HG03139 (cell line): Measurements from ENCODE around the gene LIMS2.

Source experiments
- ATAC-seq: cut with Tn5 transposase; IDR thresholded peaks from one replicate; pipeline ENCODE4 v1.9.1; 2021; ENCODE audit not compliant: unreplicated experiment

Gene LIMS2

DNA sequence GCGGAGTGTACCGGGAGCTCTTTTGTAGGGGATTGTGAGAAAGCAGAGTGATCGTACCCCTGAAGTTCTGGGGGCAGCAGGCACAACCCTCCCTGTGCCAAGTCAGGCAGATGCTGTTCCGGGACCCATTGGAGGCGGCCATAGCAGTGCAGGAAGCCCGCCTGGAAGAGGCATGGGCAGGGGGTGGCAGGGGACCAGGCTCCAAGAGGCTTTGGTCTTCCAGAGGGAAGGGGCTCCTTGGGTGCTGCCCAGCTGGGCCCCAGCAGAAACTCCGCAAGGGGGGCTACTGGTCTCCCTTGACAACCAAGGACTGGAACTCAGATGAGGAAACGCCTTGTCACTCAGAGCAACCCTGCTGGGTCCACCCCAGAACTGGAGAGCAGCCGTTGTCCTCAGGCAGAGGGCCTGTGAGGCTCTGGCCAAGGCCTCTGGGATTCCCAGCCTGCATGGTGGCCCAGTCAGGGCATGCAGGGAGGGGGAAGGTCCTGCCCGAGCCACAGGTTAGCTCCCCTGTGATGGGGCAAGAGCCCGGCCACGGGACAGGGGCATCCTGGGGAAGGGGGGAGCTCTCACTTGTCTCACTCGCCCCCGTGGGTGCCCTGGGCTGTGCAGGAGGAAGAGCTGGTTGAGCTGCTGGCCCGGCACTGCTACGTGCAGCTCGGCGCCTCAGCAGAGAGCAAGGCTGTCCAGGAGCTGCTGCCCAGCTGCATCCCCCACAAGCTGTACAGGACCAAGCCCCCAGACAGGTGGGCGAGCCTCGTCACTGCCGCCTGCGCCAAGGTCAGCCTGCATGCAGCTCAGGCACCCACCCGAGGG lies 50.4 kb downstream of the LIMS2 start:
- ATAC-seq, result no peak

GRCh38 chr2:127624320-127624755 lies 51.0 kb downstream of the LIMS2 start:
- no peak for ATAC-seq

DNA sequence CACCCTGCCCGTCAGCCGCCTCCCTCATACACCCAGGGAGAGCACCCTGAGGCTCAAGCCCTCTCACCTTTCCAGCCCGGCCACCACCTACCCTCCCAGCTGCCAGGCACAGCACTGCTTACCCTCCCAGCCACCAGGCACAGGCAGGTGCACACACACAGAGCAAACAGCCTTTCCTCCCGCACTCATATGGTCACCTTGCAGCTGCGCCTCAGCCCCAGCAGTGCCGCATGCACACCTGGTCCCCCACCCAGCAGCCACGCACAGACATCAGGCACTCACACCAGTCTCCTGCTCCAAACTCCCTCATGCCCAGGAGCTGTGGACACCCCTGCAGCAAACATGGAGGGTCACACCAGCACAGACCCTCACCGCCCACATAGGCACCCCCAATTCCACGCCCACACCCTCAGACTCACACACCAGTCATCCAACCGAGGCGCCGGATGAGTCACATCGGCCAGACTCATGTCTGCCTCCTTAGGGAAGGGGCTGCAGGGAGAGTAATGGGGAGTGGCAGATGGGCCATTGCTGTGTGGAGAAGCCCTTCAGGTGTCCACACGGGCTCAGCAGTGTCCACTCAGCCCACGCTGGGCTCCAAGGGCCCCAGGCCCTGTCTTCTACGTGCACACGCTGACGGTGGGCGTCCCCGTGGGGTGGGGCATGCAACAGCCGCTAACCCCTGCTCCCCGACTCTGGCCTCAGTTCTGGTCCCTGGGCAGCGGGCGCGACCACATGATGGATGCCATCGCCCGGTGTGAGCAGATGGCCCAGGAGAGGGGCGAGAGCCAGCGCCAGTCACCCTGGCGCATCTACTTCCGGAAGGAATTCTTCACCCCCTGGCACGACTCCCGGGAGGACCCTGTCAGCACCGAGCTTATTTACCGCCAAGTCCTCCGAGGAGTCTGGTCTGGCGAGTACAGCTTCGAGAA lies 51.7 kb downstream of the LIMS2 start:
- ATAC-seq, result no peak

DNA sequence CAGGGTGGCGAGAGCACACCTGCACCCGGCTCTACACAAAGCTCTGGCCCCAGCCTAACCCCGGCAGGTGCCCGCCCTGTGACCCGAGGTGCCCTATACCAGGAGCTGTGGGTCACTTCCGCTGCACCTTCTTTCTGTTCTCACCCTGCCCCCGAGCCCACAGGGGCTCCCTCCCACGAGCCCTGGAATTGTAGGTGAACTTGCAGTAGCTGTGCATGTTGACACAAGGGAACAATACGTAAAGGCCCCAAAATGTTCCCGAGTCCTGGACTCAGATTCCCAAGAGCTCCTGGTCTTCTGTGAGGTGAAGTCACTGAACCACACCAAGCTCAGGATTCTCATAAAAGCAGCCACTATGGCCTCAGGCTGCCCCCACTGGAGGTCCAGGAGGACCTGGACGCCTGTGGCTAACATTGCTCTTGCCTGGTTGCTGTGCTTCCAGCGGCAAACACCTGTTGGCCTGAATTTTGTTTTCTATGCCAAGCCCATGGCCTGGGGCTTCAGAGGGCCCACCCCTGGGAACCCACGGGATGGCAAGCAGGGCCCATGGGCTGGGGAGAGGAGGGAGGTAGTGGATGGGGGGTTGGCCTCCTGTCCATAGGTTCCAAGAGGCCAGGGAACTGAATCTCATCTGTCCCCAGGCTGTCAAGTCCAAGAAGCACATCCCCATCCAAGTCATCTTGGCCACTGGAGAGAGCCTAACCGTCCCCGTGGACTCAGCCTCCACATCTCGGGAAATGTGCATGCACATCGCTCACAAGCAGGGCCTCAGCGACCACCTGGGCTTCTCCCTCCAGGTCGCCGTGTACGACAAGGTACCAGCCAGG lies 52.6 kb downstream of the LIMS2 start:
- no peak for ATAC-seq

- ATAC-seq, result no peak
These were observed 53.3 kb downstream of the LIMS2 start for GRCh38 chr2:127621981-127622431.

DNA sequence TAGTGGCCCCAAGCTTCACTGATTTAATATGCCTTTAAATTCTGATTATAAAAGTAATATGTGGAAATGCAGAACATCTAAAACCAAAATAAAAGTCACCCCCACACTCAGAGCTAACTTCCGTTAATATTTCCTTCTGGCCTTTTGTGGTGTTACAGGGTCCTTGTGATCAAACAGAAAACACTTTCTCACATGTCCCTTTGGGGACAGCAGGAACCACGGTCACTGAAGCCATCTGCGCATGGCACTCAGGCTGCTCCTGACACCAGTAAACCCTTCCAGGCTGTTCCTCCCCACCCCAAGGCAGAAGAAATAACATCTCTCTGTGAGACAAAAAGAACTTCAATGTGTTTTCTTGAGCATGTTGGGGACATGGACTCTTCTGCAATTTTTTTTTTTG lies 54.5 kb downstream of the LIMS2 start:
- ATAC-seq, result no peak

GRCh38 chr2:127619877-127620705 lies 55.2 kb downstream of the LIMS2 start:
- no peak for ATAC-seq

DNA sequence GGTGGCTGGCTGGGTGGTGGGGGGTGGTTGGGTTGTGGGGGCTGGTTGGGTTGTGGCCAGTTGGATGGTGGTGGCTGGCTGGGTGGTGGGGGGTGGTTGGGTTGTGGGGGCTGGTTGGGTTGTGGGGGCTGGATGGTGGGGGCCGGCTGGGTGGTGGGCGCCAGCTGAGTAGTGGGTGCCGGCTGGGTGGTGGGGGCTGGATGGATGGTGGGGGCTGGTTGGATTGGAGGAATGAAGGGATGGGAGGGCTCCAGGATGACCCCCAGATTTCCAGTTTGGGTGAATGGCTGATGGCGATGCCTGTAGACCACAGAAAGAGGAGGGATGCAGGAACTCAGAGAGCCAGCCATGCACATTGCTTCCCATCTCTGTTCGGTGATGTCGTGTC lies 56.1 kb downstream of the LIMS2 start:
- ATAC-seq, result no peak

DNA sequence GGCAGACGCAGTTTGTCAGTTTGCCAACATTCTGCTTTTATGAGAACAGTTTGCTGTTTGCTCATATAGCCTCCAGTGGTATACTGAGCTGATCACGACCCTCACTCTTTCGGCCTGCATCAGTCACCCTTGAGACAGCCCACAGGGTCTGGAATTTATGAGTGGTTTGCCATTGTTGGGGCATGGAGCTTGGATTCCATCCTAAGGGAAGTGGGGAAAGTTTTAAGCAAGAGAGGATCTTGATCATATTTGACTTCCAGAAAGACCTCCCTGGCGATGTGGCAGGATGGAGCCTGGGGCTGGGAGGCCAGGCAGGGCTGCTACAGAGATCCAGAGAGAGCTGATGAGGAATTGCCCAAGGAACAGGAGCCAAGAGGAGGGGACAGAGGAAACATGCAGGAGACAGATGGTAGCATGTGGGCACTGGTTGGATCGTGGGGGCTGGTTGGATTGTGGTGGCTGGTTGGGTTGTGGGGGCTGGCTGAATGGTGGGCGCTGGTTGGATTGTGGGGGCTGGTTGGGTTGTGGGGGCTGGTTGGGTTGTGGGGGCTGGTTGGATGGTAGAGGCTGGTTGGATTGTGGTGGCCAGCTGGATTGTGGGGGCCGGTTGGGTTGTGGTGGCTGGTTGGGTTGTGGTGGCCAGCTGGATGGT lies 56.7 kb downstream of the LIMS2 start:
- no peak for ATAC-seq

DNA sequence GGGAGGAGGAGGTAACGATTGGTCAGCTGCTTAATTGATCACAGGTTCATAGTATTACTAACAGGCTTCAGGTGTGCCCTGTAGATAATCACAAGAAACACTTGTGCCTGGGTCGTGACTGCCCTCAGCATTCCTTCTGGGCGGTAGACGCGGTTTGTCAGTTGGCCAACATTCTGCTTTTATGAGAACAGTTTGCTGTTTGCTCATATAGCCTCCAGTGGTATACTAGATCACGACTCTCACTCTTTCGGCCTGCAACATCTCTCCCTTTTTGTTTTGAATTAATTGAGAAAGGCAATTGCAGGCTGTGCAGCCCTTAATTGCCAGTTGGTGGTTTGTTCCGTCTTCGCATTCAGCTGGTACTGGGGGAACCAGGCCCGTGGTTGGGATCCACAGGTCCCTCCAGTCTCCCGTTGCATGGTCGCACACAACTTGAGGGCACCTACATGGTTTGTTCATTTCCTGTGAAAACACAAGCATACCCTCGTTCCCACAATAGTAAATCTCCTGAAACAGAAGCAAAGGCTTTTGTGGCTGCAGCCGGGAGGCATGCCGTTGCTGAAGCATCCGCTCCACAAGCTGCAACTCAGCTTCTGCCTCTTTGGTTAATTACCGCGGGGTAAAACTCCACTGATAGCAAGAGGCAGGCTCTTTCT lies 59.7 kb downstream of the LIMS2 start:
- no peak for ATAC-seq

DNA sequence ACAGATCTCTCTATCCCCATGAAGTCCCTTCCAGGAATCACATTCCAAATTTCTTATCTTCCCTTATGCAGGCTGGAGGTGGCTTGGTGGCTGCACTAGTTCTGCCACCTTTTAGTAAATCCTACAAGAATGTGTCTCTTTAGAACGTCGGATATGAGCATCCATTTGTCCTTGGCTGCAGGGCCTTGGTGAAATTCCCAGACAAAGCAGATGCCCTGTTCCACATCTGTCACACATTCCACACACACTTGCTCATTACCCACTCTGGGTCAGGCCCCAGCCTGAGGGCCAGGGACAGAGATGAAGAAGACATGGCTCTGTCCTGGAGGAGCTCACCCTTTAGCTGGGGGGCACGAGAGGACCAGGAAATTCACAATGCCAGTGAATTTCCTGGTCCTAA lies 60.6 kb downstream of the LIMS2 start:
- no peak for ATAC-seq

DNA sequence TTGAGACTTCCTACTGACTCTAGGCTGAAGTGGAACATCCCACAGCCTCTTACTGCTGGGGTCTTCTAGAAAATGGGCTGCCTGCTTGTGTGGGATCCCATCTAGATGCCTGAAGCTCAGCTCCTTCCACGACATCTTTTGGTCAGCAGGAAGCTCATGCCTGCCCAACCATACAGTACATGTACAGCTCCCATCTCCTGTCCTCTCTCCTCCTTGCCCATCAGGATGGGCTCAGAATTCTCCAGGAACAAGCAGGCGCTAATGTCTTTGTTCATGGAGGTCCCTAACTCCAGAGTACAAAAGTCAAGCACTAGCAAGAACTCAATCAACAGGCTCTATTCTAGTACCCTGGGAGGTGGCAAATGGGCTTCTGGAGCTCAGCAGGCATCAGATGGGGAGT lies 61.1 kb downstream of the LIMS2 start:
- ATAC-seq, result no peak

DNA sequence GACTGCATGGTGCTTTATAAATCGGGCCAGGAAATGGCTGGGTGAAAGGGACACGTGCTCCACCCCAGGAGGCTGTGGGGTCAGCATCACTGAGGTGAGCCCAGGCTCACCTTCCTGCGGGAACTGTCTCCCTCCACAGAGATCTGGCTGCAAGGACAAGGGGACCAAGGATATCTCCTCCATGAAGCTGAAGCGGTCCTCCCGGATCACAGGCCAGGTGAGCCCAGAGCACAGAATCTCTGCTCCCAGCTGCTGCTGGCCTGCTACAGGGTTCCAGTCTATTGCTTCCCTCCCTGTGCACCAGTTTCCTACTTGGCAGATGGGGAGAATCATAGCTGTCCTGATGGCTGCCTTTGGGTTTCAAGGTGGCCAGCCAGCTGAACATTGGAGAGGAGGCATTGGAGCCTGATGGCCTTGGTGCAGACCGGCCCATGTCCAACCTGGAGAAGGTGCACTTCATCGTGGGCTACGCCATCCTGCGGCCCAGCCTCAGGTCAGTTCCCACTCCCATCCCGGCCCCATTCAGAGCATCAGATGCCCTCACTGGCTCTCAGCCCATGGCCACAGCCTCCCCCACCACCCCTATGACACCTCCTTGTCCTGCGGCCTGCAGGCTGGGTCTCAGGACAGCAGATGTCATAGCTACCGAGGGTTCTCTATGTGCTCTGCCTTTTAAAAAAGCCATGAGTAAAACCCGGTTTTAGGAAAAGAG lies 63.1 kb downstream of the LIMS2 start:
- no peak for ATAC-seq

- ATAC-seq, result no peak
These were observed 64.0 kb downstream of the LIMS2 start for GRCh38 chr2:127611076-127611925.

DNA sequence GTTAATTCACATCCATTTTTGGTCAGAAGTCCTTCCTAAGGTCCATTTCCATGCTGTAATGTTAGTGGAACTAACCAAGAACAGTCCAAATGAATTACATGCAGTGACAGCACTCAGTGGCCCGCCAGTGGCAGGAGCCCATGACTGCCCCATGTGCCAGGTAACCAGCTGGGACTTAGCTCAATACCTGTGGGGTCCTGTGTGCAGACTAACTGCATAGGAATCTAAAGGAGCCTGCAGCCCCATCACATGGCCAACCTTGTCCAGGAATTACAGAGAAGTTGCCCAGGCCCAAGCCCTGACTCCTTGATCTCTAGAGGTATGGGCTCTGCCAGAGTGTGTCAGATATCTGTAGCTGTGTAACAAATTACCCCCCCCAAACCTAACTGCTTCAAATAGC lies 64.8 kb downstream of the LIMS2 start:
- no peak for ATAC-seq

DNA sequence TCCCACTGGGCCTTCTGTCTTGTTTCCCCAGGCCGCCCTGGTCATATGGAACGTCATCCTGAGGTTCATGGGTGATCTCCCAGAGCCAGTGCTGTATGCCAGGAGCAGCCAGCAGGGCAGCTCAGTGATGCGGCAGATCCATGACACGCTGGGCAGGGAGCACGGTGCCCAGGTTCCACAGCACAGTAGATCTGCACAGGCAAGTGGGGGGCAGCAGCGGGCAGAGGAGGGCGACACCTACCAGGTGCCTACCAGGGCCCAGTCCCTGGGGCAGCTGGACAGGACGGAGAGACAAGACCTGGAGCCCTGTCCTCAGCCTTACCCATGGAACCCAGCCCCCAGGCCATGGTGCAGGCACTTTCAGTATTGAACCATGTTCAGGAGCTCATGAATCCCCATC lies 65.5 kb downstream of the LIMS2 start:
- no peak for ATAC-seq

DNA sequence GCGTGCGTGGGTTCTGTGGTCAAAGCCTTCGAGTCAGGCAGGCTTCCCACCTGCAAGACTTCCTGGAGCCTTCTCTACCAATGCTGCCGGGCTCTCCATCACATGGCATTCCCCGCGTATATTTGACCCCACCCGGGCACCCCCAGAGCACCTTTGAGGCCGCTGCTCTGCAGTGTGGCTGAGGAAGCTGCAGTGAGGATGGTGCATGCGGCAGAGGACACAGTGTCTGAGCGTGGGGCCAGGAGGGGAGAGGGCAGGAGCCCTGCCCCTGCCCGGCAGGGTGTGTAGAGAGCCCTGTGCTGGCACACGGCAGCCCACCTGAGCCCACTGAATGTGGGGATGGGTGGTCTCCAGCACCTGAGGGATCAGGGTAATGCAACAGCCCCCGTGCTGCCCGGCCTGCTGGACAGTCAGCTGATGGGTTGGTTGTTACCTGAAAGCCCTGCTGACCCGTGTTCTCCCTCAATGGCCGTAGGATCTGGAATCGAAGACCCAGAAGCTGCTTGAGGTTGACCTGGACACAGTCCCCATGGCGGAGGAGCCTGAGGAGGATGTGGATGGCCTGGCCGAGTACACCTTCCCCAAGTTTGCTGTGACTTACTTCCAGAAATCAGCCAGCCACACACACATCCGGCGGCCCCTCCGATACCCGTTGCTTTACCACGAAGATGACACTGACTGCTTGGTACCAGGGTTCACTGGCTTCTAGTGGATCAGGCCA lies 66.1 kb downstream of the LIMS2 start:
- ATAC-seq, result no peak
